Right lobe of liver (tissue), 4 donors: Measurements from ENCODE around the gene CDK14.

ENCODE experiments used
- POLR2A ChIP-seq: fragments of 450-650 bp; IDR thresholded peaks from one replicate; pipeline ENCODE4 v1.6.1; 2017; ENCODE audit warnings: antibody characterized with exemption, mild to moderate bottlenecking
- TF ChIP-seq, protein P1 (sequence below), 4 donors: fragments of 200-600 bp in 3 of 4; fragments of 450-650 bp in 1 of 4; IDR thresholded peaks; one replicate each; pipeline versions ENCODE4 v1.5.1 to v1.8.0; 2016 to 2022; ENCODE audit warnings: antibody characterized with exemption in 4 of 4, mild to moderate bottlenecking in 2 of 4
- donor health status: DM: no; HTN: no; CAD: no.
- donor health status: DM: no; HTN: no; CAD: no.
- donor health status: DM: no; HTN: yes; CAD: no.

DNA sequence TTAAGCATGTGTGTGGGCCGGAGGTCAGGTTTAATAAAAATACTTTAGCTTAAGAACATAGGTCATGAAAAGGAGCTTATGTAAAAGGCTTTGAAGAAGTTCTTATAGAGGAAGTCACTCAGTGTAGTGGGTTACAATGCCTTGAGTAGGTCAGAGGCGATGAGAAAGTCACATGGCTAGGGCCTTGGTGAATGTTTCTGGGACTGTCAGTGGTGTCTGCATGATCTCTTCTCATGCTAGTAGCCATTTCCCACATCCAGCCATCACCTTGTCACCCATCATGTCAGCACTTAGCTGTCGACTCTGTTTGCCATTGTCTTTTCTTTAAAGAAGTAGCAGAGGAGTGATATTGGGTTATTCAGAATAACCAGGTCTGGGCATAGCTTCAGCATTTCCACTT, 236.6 kb downstream of the CDK14 start:
- TF ChIP-seq, protein P1, sequence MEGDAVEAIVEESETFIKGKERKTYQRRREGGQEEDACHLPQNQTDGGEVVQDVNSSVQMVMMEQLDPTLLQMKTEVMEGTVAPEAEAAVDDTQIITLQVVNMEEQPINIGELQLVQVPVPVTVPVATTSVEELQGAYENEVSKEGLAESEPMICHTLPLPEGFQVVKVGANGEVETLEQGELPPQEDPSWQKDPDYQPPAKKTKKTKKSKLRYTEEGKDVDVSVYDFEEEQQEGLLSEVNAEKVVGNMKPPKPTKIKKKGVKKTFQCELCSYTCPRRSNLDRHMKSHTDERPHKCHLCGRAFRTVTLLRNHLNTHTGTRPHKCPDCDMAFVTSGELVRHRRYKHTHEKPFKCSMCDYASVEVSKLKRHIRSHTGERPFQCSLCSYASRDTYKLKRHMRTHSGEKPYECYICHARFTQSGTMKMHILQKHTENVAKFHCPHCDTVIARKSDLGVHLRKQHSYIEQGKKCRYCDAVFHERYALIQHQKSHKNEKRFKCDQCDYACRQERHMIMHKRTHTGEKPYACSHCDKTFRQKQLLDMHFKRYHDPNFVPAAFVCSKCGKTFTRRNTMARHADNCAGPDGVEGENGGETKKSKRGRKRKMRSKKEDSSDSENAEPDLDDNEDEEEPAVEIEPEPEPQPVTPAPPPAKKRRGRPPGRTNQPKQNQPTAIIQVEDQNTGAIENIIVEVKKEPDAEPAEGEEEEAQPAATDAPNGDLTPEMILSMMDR (IDR thresholded peaks at IDR 0.05) = no peak
- TF ChIP-seq POLR2A = no peak
